ENCODE measurements around the gene MNX1. TPM values are rescaled to one million over a fixed set of nuclear protein-coding genes. Genes with fewer than 3 reads are reported as not detected.

The MNX1 gene
- total and polyA plus RNA-seq, 2 donors (not counting 3 experiments of a cell fraction or from before 2014, with no cell fraction given): not detected

DNA sequence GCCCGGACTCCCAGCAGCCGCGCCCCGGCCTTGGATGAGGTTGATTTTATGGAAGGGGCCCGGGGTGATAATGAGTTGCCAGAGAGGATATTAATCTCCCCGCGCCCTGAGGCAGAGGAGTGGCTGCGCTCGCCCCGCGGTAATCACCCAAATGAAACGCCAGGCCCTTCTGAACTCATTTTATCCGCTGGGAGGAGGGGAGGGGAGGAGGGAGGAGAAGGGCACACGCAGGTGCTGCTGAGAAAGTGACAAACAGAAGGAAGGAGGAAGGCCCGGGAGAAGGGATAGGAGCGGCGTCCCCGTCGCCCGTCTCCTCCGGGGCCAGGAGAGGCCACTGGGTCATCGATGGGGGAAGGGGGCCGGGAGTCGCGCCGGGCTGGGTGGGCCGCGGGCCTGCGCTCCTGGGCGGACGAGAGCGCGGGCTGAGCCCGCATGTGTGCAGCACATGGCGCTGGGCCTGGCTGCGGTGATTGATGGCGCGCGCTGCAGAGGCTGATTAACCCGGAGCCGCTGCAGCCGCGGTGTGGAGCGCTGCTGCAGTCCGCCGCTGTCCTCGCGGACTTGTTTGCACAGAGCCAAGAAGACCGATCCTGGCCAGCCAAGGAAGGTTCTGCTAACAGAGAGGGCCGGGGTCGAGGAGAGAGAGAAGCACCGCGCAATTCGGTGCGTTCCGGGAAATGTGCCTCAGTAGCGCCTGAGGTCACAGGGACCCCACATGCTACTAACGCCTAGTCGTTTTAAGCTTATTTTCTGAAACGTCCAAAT is 6.5 kb downstream of the MNX1 start:
- Histone ChIP-seq H3K27me3 (ENCODE audit: control insufficient read depth in 2 of 2, insufficient read depth in 2 of 2, low read length in 2 of 2) (peaks cover 75 to 98% of the 10 kb centered on the region in 2 experiments), H3K4me2 (ENCODE audit: insufficient read depth, low read length) (no peak overlapping the region), H3K9ac (replicated peaks; ENCODE audit: extremely low read depth, insufficient read depth, low read length) (no peak overlapping the region), H3K36me3 (ENCODE audit: control insufficient read depth in 2 of 2, extremely low read depth in 1 of 2, insufficient read depth in 2 of 2, low read length in 2 of 2) (no peaks in the 10 kb centered on the region), H4K20me1 (replicated peaks; ENCODE audit: control insufficient read depth, extremely low read depth, insufficient read depth, low read length) (no peaks in the 10 kb centered on the region), H3K9me1 (replicated peaks; ENCODE audit: control insufficient read depth, extremely low read depth, insufficient read depth, low read length) (no peaks in the 10 kb centered on the region), H3K4me1 (ENCODE audit: control insufficient read depth, extremely low read depth, insufficient read depth, low read length) (peaks cover 8% of the 10 kb centered on the region), H3K9me3 (replicated peaks; ENCODE audit: control insufficient read depth, insufficient read depth, low read length) (no peaks in the 10 kb centered on the region), H3K79me2 (ENCODE audit: control insufficient read depth, insufficient read depth, low read length) (no peaks in the 10 kb centered on the region), H3K27ac (ENCODE audit: insufficient read depth, low read depth, low read length) (no peak overlapping the region), H3K4me3 (replicated peaks in 1 of 3; ENCODE audit: insufficient read depth in 1 of 3, low read depth in 1 of 3, low read length in 3 of 3) (no peak overlapping the region), H2AFZ (ENCODE audit: low read depth, low read length) (no peak overlapping the region)
- peak; percentile 100 for TF ChIP-seq EZH2 (IDR thresholded peaks at IDR 0.05; ENCODE audit: borderline replicate concordance, low read depth, low read length, severe bottlenecking)
- TF ChIP-seq, protein P1, sequence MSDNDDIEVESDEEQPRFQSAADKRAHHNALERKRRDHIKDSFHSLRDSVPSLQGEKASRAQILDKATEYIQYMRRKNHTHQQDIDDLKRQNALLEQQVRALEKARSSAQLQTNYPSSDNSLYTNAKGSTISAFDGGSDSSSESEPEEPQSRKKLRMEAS (IDR thresholded peaks at IDR 0.05; ENCODE audit: insufficient read depth, insufficient read length): no peak
- no TSS peak for BruUV-seq (replicated peaks)
- DNase-seq (ENCODE audit: low read depth, low spot score): peak; percentile 39
- no peak for FAIRE-seq
- ChIA-PET POLR2A (no interaction called here), CTCF (no interaction called here)
- dilution Hi-C loops (cut with MboI; ENCODE audit: extremely low pct_ligation_motif_present, low sequenced_read_pairs) (no loop called here), intact Hi-C loops (cut with micrococcal nuclease) (loop anchor here (2.0 to 5.0 kb wide), 2 partner anchors 15 to 133 kb away; partner anchors contain the start of gene UBE3C)

DNA sequence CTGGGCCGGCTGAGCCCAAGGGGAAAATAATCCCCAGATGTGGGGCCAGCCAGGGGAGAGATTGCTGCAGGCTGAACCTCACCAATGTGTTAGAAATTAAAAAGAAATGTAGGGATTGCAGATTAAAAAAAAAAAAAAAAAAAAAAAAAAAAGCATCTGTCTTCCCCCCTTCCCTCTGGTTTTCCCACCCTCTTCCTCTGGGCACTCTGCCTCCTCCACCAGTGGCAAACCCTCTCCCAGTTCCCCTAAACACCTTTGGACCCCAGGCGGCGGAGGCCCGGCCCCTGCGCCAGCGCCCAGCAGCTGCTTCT is 7.1 kb downstream of the MNX1 start:
- FAIRE-seq (no peak), DNase-seq (ENCODE audit: low read depth, low spot score) (no peak)
- no peak overlapping the region for H3K4me2 ChIP-seq (ENCODE audit: insufficient read depth, low read length)
- H3K4me3 ChIP-seq (replicated peaks in 1 of 3; ENCODE audit: insufficient read depth in 1 of 3, low read depth in 1 of 3, low read length in 3 of 3): no peak overlapping the region
- H3K27ac ChIP-seq (ENCODE audit: insufficient read depth, low read depth, low read length): no peak overlapping the region
- no peak overlapping the region for H3K9ac ChIP-seq (replicated peaks; ENCODE audit: extremely low read depth, insufficient read depth, low read length)
- H2AFZ ChIP-seq (ENCODE audit: low read depth, low read length): no peak overlapping the region
- peaks cover 73 to 98% of the 10 kb centered on the region in 2 experiments for H3K27me3 ChIP-seq (ENCODE audit: control insufficient read depth in 2 of 2, insufficient read depth in 2 of 2, low read length in 2 of 2)
- H3K36me3 ChIP-seq (ENCODE audit: control insufficient read depth in 2 of 2, extremely low read depth in 1 of 2, insufficient read depth in 2 of 2, low read length in 2 of 2): no peaks in the 10 kb centered on the region
- dilution Hi-C loops (cut with MboI; ENCODE audit: extremely low pct_ligation_motif_present, low sequenced_read_pairs): no loop called here
- TF ChIP-seq MYC (IDR thresholded peaks at IDR 0.05; ENCODE audit: low read depth, low read length): no peak
- no peak for TF ChIP-seq JUN (IDR thresholded peaks at IDR 0.05; ENCODE audit: borderline replicate concordance, insufficient read depth, insufficient read length, low read depth)
- no peak for TF ChIP-seq EZH2 (IDR thresholded peaks at IDR 0.05; ENCODE audit: borderline replicate concordance, low read depth, low read length, severe bottlenecking)
- no peak for TF ChIP-seq FOS (IDR thresholded peaks at IDR 0.05; ENCODE audit: borderline replicate concordance, insufficient read depth, low read length)
- TF ChIP-seq POLR2AphosphoS5 (IDR thresholded peaks at IDR 0.05; ENCODE audit: insufficient read depth, low read depth, low read length): no peak
- H3K79me2 ChIP-seq (ENCODE audit: control insufficient read depth, insufficient read depth, low read length): no peaks in the 10 kb centered on the region
- H3K9me1 ChIP-seq (replicated peaks; ENCODE audit: control insufficient read depth, extremely low read depth, insufficient read depth, low read length): no peaks in the 10 kb centered on the region
- ChIA-PET POLR2A (no interaction called here), CTCF (no interaction called here)
- no TSS peak for BruUV-seq (replicated peaks)
- H4K20me1 ChIP-seq (replicated peaks; ENCODE audit: control insufficient read depth, extremely low read depth, insufficient read depth, low read length): no peaks in the 10 kb centered on the region
- H3K4me1 ChIP-seq (ENCODE audit: control insufficient read depth, extremely low read depth, insufficient read depth, low read length): peaks cover 8% of the 10 kb centered on the region
- intact Hi-C loops (cut with micrococcal nuclease): loop anchor here (2.0 to 5.0 kb wide), 2 partner anchors 15 to 134 kb away; partner anchors contain the start of gene UBE3C
- H3K9me3 ChIP-seq (replicated peaks; ENCODE audit: control insufficient read depth, insufficient read depth, low read length): no peaks in the 10 kb centered on the region

Measured in endothelial cell of umbilical vein (primary cell).